A549 (cell line): ENCODE data around the gene SIGLEC9. TPM values are rescaled to one million over a fixed set of nuclear protein-coding genes. Genes with fewer than 3 reads are reported as not detected.

ENCODE experiments used
- ATAC-seq, 2 experiments: fragments of 200-7000 bp in 1 of 2; fragments of >200 bp in 1 of 2; cut with Nextera tagmentation in 1 of 2; cut with Tn5 transposase in 1 of 2; 3 replicates each; pipeline versions ENCODE4 v1.8.0 to v1.9.1; 2018 to 2020; ENCODE audit warnings: mild to moderate bottlenecking in 1 of 2, moderate library complexity in 1 of 2
- CTCF ChIA-PET: fragments of 300-600 bp; sonication (Branson Sonifier 250); formaldehyde crosslinking; extraction: SDS; loops from one replicate; lab custom pipeline; 2021; ENCODE audit warnings: antibody characterized with exemption, inconsistent platforms; lab: Yijun Ruan, JAX
- POLR2A ChIA-PET: fragments of 350-600 bp; formaldehyde crosslinking; extraction: SDS; loops from one replicate; lab custom pipeline; 2021; ENCODE audit warnings: antibody characterized with exemption, inconsistent platforms; lab: Yijun Ruan, JAX
- DNase-seq, 2 experiments: peaks; one replicate each; pipeline versions ENCODE4 v3.0.0 to v3.0.0-alpha.2; 2011 to 2016; ENCODE audit warnings: low read depth in 1 of 2, low spot score in 1 of 2
- FAIRE-seq: peaks from 2 replicates; lab custom pipeline; 2011; peaks lifted over from hg19 to GRCh38; lab: Jason Lieb, UNC
- H3K27ac ChIP-seq, 2 experiments: fragments of >200 bp; sonication (Bioruptor Twin); formaldehyde crosslinking; 3 replicates each; pipeline ENCODE4 v1.5.1; 2016 to 2017
- H3K4me1 ChIP-seq: fragments of >200 bp; sonication (Bioruptor Twin); formaldehyde crosslinking; 3 replicates; pipeline ENCODE4 v1.6.1; 2016
- H3K4me2 ChIP-seq: fragments of >200 bp; sonication (Bioruptor Twin); formaldehyde crosslinking; 3 replicates; pipeline ENCODE4 v1.6.1; 2016
- H3K4me3 ChIP-seq: fragments of >200 bp; sonication (Bioruptor Twin); formaldehyde crosslinking; 3 replicates; pipeline ENCODE4 v1.5.1; 2016
- H3K9me3 ChIP-seq: fragments of >200 bp; sonication (Bioruptor Twin); formaldehyde crosslinking; 3 replicates; pipeline ENCODE4 v1.6.1; 2016
- BCL3 ChIP-seq: fragments of >200 bp; sonication (Bioruptor Twin); formaldehyde crosslinking; IDR thresholded peaks from 3 replicates; pipeline ENCODE4 v1.6.1; 2016
- CBX2 ChIP-seq: fragments of 200-600 bp; sonication (generic); IDR thresholded peaks from 2 replicates; pipeline ENCODE4 v1.6.1; 2016; ENCODE audit warnings: low read depth, mild to moderate bottlenecking, borderline replicate concordance
- CBX8 ChIP-seq: fragments of 200-600 bp; sonication (generic); IDR thresholded peaks from 2 replicates; pipeline ENCODE4 v1.6.1; 2016
- CEBPB ChIP-seq, 2 experiments: fragments of >200 bp in 1 of 2; sonication (Bioruptor Twin) in 1 of 2; formaldehyde crosslinking in 1 of 2; IDR thresholded peaks; 2 replicates each; pipeline ENCODE4 v1.6.1; 2012 to 2016
- HOXA7 ChIP-seq: fragments of 250-450 bp; sonication (Bioruptor Pico); IDR thresholded peaks from 2 replicates; pipeline ENCODE4 v1.5.0; 2020; ENCODE audit warnings: mild to moderate bottlenecking, moderate library complexity
- JUN ChIP-seq, 2 experiments: fragments of >200 bp; sonication (Bioruptor Twin); formaldehyde crosslinking; IDR thresholded peaks; 2 replicates in 1 of 2; 3 replicates in 1 of 2; pipeline ENCODE4 v1.6.1; 2016 to 2017
- JUNB ChIP-seq: fragments of >200 bp; sonication (Bioruptor Twin); formaldehyde crosslinking; IDR thresholded peaks from 2 replicates; pipeline ENCODE4 v1.6.1; 2016
- KDM1A ChIP-seq: fragments of 200-600 bp; sonication (generic); IDR thresholded peaks from 2 replicates; pipeline ENCODE4 v1.6.1; 2016; ENCODE audit warnings: low read depth, mild to moderate bottlenecking
- MAFK ChIP-seq: fragments of 450-650 bp; IDR thresholded peaks from 2 replicates; pipeline ENCODE4 v1.6.1; 2014; ENCODE audit not compliant: partially characterized antibody
- MAZ ChIP-seq: fragments of 150-350 bp; IDR thresholded peaks from 2 replicates; pipeline ENCODE4 v1.6.1; 2014; ENCODE audit warnings: antibody characterized with exemption, low read depth, low read length, borderline replicate concordance
- MYC ChIP-seq: IDR thresholded peaks from 2 replicates; pipeline ENCODE4 v1.6.1; 2012; ENCODE audit warnings: mild to moderate bottlenecking, inconsistent platforms, low read length, improper control_type of control experiment, borderline replicate concordance
- NFE2L2 ChIP-seq: fragments of 150-350 bp; conservative IDR thresholded peaks from 2 replicates; pipeline ENCODE4 v1.6.1; 2014; ENCODE audit warnings: low read length
- PHF8 ChIP-seq: fragments of 200-600 bp; sonication (generic); IDR thresholded peaks from 2 replicates; pipeline ENCODE4 v1.6.1; 2016; ENCODE audit warnings: low read depth, mild to moderate bottlenecking, antibody characterized with exemption, moderate library complexity, borderline replicate concordance
- POLR2A ChIP-seq: IDR thresholded peaks from 2 replicates; pipeline ENCODE4 v1.6.1; 2012; ENCODE audit warnings: mild to moderate bottlenecking, low read length
- RFX5 ChIP-seq: fragments of 450-650 bp; IDR thresholded peaks from 2 replicates; pipeline ENCODE4 v1.7.1; 2014; ENCODE audit warnings: antibody characterized with exemption, mild to moderate bottlenecking, moderate library complexity
- RNF2 ChIP-seq: fragments of 200-600 bp; sonication (generic); IDR thresholded peaks from 2 replicates; pipeline ENCODE4 v1.6.1; 2016; ENCODE audit warnings: low read depth, mild to moderate bottlenecking, antibody characterized with exemption, moderate library complexity, borderline replicate concordance
- TP53 ChIP-seq: fragments of 250-450 bp; sonication (Bioruptor Pico); IDR thresholded peaks from 2 replicates; pipeline ENCODE4 v1.5.0; 2021; ENCODE audit warnings: mild to moderate bottlenecking, moderate library complexity
- ZFP36 ChIP-seq: fragments of 450-650 bp; IDR thresholded peaks from 2 replicates; pipeline ENCODE4 v1.6.1; 2014; ENCODE audit warnings: borderline replicate concordance; ENCODE audit not compliant: partially characterized antibody
- whole genome bisulfite sequencing: methylation state at CpG from one replicate; pipeline ENCODE4 v1.1.6; 2017; ENCODE audit errors: missing lambda C conversion rate; 5-methylcytosine and 5-hydroxymethylcytosine counted together
- polyA plus RNA-seq, 4 experiments: library from polyadenylated mRNA; depleted of rRNA in 3 of 4; stranded (reverse); fragments of >200 nt; fragmentation: RNase III in 1 of 4; extraction: RNeasy Plus Mini Kit Qiagen cat#74134 plus additional on column Dnase treatment in 1 of 4; gene quantifications; 2 replicates in 3 of 4; 3 replicates in 1 of 4; pipeline ENCODE4 v1.2.3, GENCODE V29; 2011 to 2017
- TF ChIP-seq, protein P1 (sequence below): IDR thresholded peaks from 2 replicates; pipeline ENCODE4 v1.6.1; 2012
- TF ChIP-seq, protein P2 (sequence below): IDR thresholded peaks from 2 replicates; pipeline ENCODE4 v1.6.1; 2012; ENCODE audit warnings: low read depth, borderline replicate concordance
- TF ChIP-seq, protein P3 (sequence below): fragments of >200 bp; sonication (Bioruptor Twin); formaldehyde crosslinking; IDR thresholded peaks from 3 replicates; pipeline ENCODE4 v1.5.1; 2016

SIGLEC9 gene
- polyA plus RNA-seq, 2 of the 4 experiments (the other 2 are of a cell fraction) = not detected

DNA sequence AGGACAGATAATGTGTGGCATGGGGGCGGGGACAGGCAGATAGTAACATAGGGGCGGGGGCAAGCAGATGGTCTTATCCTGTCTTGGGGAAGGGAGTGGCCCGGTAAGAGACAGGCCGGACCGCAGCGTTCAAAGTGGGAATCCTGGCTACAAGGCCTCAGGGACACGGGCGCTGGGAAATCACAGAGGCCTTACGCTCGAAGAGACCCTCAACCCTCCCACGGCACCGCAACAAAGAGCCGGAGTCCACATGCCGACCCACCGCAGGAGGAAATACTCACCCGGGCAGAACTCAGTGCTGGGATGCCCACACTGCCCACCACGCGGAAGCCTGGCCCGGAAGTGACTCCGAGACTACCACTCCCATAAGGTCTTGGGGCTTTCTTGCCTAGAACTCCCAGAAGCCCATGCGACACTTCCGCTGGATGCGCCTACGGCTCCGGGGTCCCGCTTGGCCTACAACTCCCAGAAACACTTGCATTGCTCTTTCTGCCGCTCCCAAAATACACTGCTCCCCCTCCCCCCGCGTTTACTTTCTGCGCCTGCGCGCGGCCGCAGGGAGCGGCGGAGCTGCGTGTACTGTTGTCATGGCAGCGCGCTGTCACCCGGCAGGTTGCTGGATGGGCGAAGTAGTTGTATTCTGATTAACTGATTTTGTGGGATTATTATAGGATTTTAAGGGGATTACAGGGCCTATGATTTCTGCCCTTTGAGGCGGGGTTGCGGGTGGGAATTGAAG is 16.5 kb upstream of the SIGLEC9 start, which contains the start of gene CTU1:
Gene CTU1 (minus strand): TSS at position 344 of the 739 bp plus-strand sequence. CDS start 3,840 bp downstream, outside the sequence.
- Histone ChIP-seq H3K4me2 (peak within 1 kb of the TSS; percentile 87), H3K9me3 (no peaks in the 10 kb centered on the region), H3K27ac (peak within 1 kb of the TSS; percentile 80 to 88), H3K4me3 (peak within 1 kb of the TSS; percentile 66), H3K4me1 (peaks cover 10% of the 10 kb centered on the region)
- POLR2A ChIA-PET = interaction anchor here (0.6 kb wide), 1 partner anchor 231 kb away, joined by 3 read pairs; no protein-coding TSS in a partner anchor
- TF ChIP-seq MAFK (peak; percentile 28), MAZ (no peak; the same call in 1 of the 2 replicates), MYC (peak; percentile 99), JUN (IDR thresholded peaks at IDR 0.05) (peak; percentile 62 to 85; a peak in 3 of 5 replicates), PHF8 (peak; percentile 67), RFX5 (peak; percentile 97), BCL3 (peak; percentile 76; the same call in 2 of the 3 replicates), POLR2A (peak; percentile 81), CEBPB (IDR thresholded peaks at IDR 0.05) (0 out of 4 replicates have a peak, but pooled peaks of 1 of the 2 experiments have one; percentile 15), RNF2 (no peak)
- TF ChIP-seq, protein P1, sequence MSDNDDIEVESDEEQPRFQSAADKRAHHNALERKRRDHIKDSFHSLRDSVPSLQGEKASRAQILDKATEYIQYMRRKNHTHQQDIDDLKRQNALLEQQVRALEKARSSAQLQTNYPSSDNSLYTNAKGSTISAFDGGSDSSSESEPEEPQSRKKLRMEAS = peak; percentile 96
- FAIRE-seq (peak; percentile 96), ATAC-seq (peak; percentile 94 to 98), DNase-seq (peak; percentile 98 to 100)
- 1% methylated on average over 37 of the region's 43 CpGs for WGBS
- CTCF ChIA-PET = interaction anchor here (0.7 to 1.0 kb wide), 2 partner anchors 9 to 14 kb away, joined by 3 to 4 read pairs; no protein-coding TSS in a partner anchor

- FAIRE-seq = no peak
- WGBS = 3% methylated on average over 15 of the region's 15 CpGs
Measured at GRCh38 chr19:51108805-51109146, 15.9 kb upstream of the SIGLEC9 start.

More at GRCh38 chr19:51108805-51109146, 15.9 kb upstream of the SIGLEC9 start:
- ChIA-PET CTCF (interaction anchor here (1.6 kb wide), 1 partner anchor 19 kb away, joined by 6 read pairs; no protein-coding TSS in a partner anchor), POLR2A (interaction anchor here (0.6 kb wide), 1 partner anchor 231 kb away, joined by 3 read pairs; no protein-coding TSS in a partner anchor)
- H3K9me3 ChIP-seq = no peaks in the 10 kb centered on the region
- TF ChIP-seq PHF8 = peak; percentile 49; the same call in 1 of the 2 replicates
- no peak for TF ChIP-seq NFE2L2
- TF ChIP-seq, protein P1 = peak; percentile 59; the same call in 1 of the 2 replicates
- no peak for TF ChIP-seq MYC
- TF ChIP-seq KDM1A = no peak
- TF ChIP-seq ZFP36 = peak; percentile 11
- TF ChIP-seq RFX5 = no peak; the same call in 1 of the 2 replicates
- peak; percentile 40; the same call in 1 of the 2 replicates for TF ChIP-seq POLR2A
- no peak for TF ChIP-seq JUNB
- TF ChIP-seq, protein P2, sequence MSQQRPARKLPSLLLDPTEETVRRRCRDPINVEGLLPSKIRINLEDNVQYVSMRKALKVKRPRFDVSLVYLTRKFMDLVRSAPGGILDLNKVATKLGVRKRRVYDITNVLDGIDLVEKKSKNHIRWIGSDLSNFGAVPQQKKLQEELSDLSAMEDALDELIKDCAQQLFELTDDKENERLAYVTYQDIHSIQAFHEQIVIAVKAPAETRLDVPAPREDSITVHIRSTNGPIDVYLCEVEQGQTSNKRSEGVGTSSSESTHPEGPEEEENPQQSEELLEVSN = peak; percentile 94
- TF ChIP-seq TP53 = peak; percentile 69; the same call in 1 of the 2 replicates
- no peak for TF ChIP-seq CBX8
- TF ChIP-seq, protein P3, sequence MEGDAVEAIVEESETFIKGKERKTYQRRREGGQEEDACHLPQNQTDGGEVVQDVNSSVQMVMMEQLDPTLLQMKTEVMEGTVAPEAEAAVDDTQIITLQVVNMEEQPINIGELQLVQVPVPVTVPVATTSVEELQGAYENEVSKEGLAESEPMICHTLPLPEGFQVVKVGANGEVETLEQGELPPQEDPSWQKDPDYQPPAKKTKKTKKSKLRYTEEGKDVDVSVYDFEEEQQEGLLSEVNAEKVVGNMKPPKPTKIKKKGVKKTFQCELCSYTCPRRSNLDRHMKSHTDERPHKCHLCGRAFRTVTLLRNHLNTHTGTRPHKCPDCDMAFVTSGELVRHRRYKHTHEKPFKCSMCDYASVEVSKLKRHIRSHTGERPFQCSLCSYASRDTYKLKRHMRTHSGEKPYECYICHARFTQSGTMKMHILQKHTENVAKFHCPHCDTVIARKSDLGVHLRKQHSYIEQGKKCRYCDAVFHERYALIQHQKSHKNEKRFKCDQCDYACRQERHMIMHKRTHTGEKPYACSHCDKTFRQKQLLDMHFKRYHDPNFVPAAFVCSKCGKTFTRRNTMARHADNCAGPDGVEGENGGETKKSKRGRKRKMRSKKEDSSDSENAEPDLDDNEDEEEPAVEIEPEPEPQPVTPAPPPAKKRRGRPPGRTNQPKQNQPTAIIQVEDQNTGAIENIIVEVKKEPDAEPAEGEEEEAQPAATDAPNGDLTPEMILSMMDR = no peak
- TF ChIP-seq HOXA7 (CRISPR knock-in tag) = no peak
- no peak for TF ChIP-seq CBX2
- peak overlapping the region; percentile 87 for H3K4me2 ChIP-seq
- peaks cover 10% of the 10 kb centered on the region for H3K4me1 ChIP-seq
- H3K27ac ChIP-seq = peak overlapping the region; percentile 70 to 84
- peak; percentile 55 to 56 for ATAC-seq
- DNase-seq = no peak
- peak overlapping the region; percentile 66 for H3K4me3 ChIP-seq
